Thoracic aorta (tissue), 2 donors: ENCODE data around the gene DCAF12. TPM values are rescaled to one million over a fixed set of nuclear protein-coding genes. Genes with fewer than 3 reads are reported as not detected.

Source experiments
- ATAC-seq: fragments of 150-250 bp; one replicate; pipeline ENCODE4 v1.8.0; 2017; ENCODE audit warnings: low read depth; ENCODE audit not compliant: insufficient number of reproducible peaks, low FRiP score
- DNase-seq: peaks from one replicate; pipeline ENCODE4 v3.0.0-alpha.2; 2020; ENCODE audit warnings: low spot score
- H3K27ac ChIP-seq, 2 donors: fragments of 200-600 bp; sonication (generic); 1 replicate in 1 of 2; 2 replicates in 1 of 2; pipeline ENCODE4 v1.5.1; 2016; ENCODE audit warnings: mild to moderate bottlenecking in 2 of 2, moderate library complexity in 2 of 2
- H3K27me3 ChIP-seq: fragments of 200-600 bp; sonication (generic); replicated peaks from 2 replicates; pipeline ENCODE4 v1.6.0; 2016; ENCODE audit warnings: mild to moderate bottlenecking; ENCODE audit not compliant: insufficient read depth
- H3K36me3 ChIP-seq: fragments of 200-600 bp; sonication (generic); one replicate; pipeline ENCODE4 v1.5.1; 2016
- H3K4me1 ChIP-seq, 2 donors: fragments of 200-600 bp; sonication (generic); 1 replicate in 1 of 2; 2 replicates in 1 of 2; pipeline versions ENCODE4 v1.5.1 to v1.6.0; 2016; ENCODE audit warnings: low read depth in 2 of 2, mild to moderate bottlenecking in 1 of 2; ENCODE audit not compliant: control insufficient read depth in 1 of 2
- H3K4me3 ChIP-seq: fragments of 200-600 bp; sonication (generic); 2 replicates; pipeline ENCODE4 v1.5.1; 2016; ENCODE audit warnings: mild to moderate bottlenecking
- H3K9me3 ChIP-seq: fragments of 200-600 bp; sonication (generic); 2 replicates; pipeline ENCODE4 v1.5.1; 2016
- CTCF ChIP-seq: fragments of 200-600 bp; sonication (generic); IDR thresholded peaks from one replicate; pipeline ENCODE4 v1.5.1; 2019; ENCODE audit warnings: antibody characterized with exemption
- total RNA-seq, 2 donors: library from RNA; depleted of rRNA; stranded (reverse); fragments of >200 nt; gene quantifications; one replicate each; pipeline versions ENCODE4 v1.1.0 to v1.2.3, GENCODE V29; 2016

DCAF12 gene
- total RNA-seq, 2 donors from 2014 or later: 14.9 to 31.4 TPM

- no peak for TF ChIP-seq CTCF
- no peak overlapping the region for H3K4me3 ChIP-seq
- no peaks in the 10 kb centered on the region for H3K9me3 ChIP-seq
- H3K36me3 ChIP-seq: no peaks in the 10 kb centered on the region
- ATAC-seq: no peak
- no peaks in the 10 kb centered on the region for H3K4me1 ChIP-seq
- no peaks in the 10 kb centered on the region for H3K27me3 ChIP-seq
- no peak for DNase-seq
- no peak overlapping the region for H3K27ac ChIP-seq
Observed at GRCh38 chr9:34169125-34169524, 42.6 kb upstream of the DCAF12 start.

- DNase-seq (no peak), ATAC-seq (no peak)
- Histone ChIP-seq H3K4me1 (no peaks in the 10 kb centered on the region), H3K9me3 (no peaks in the 10 kb centered on the region), H3K4me3 (no peak overlapping the region), H3K27ac (no peak overlapping the region), H3K27me3 (no peaks in the 10 kb centered on the region), H3K36me3 (no peaks in the 10 kb centered on the region)
- no peak for TF ChIP-seq CTCF
Observed at GRCh38 chr9:34163434-34163833, 36.9 kb upstream of the DCAF12 start.

- no peak for TF ChIP-seq CTCF
- DNase-seq: no peak
- H3K27me3 ChIP-seq: no peaks in the 10 kb centered on the region
- ATAC-seq: no peak
- no peak overlapping the region for H3K27ac ChIP-seq
- H3K36me3 ChIP-seq: no peaks in the 10 kb centered on the region
- H3K4me3 ChIP-seq: no peak overlapping the region
- no peaks in the 10 kb centered on the region for H3K4me1 ChIP-seq
- H3K9me3 ChIP-seq: no peaks in the 10 kb centered on the region
Observed at GRCh38 chr9:34158362-34158869, 31.9 kb upstream of the DCAF12 start.

GRCh38 chr9:34157898-34158297, 31.4 kb upstream of the DCAF12 start:
- Histone ChIP-seq H3K9me3 (no peaks in the 10 kb centered on the region), H3K27ac (no peak overlapping the region), H3K4me1 (no peaks in the 10 kb centered on the region), H3K27me3 (no peaks in the 10 kb centered on the region), H3K4me3 (no peak overlapping the region), H3K36me3 (no peaks in the 10 kb centered on the region)
- no peak for DNase-seq
- ATAC-seq: no peak
- no peak for TF ChIP-seq CTCF

- TF ChIP-seq CTCF: no peak
- H3K36me3 ChIP-seq: no peaks in the 10 kb centered on the region
- H3K27ac ChIP-seq: no peak overlapping the region
- H3K9me3 ChIP-seq: no peaks in the 10 kb centered on the region
- H3K27me3 ChIP-seq: no peaks in the 10 kb centered on the region
- no peaks in the 10 kb centered on the region for H3K4me1 ChIP-seq
- DNase-seq (no peak), ATAC-seq (no peak)
- no peak overlapping the region for H3K4me3 ChIP-seq
Observed at GRCh38 chr9:34157318-34157717, 30.8 kb upstream of the DCAF12 start.
